Smooth muscle cell of the pulmonary artery (primary cell): Measurements from ENCODE around the gene KLHL29. TPM values are rescaled to one million over a fixed set of nuclear protein-coding genes. Genes with fewer than 3 reads are reported as not detected.

ENCODE experiments used
- total RNA-seq: library from RNA; depleted of rRNA; stranded (reverse); fragments of >200 nt; gene quantifications from 2 replicates; pipeline ENCODE4 v1.2.3, GENCODE V29; 2014

KLHL29 gene
- 6.8 and 7.6 TPM in 2 replicates for total RNA-seq

GRCh38 chr2:23384551-23385343, at the start of gene KLHL29:
KLHL29 (plus strand) TSS chr2:23385179; CDS start chr2:23562197, 177,018 bp downstream.

